GM18868 (cell line): ENCODE measurements around the gene ARHGAP10.
"Not testable (repeated sequence)": the region's sequence is repeated elsewhere in the genome, so short reads cannot be mapped to it uniquely, and the experiment has no call there.

ENCODE experiments used
- ATAC-seq: cut with Tn5 transposase; IDR thresholded peaks from one replicate; pipeline ENCODE4 v1.9.1; 2021; ENCODE audit warnings: mild to moderate bottlenecking, moderate library complexity; ENCODE audit not compliant: unreplicated experiment

The ARHGAP10 gene

DNA sequence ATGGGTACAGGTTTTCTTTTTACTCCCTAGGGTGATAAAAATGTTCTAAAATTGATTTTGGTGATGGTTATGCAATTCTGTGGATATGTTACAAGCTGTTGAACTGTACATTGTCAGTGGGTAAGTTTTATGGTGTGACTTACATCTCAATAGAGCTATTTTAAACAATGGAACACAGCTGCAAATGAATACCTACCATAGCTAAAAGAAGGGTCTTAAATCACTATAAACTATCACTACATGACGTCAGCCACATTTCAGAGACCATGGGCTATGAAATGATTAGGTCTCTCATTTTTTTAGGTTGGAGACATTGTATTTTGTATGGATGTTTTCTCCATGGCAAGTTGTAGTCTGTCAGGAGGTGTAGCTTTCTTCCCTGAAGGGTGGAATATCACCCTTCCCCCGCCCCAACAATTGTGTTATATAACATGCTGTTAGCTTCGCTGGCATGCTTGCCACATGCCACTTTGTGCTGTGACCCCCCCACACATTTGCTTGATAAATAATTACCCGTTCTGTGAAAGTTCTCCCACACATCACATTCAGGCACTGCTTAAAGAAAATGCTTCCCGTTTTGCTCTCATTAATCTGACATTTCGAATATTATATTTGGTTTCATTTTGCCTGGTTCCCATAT lies 159.7 kb downstream of the ARHGAP10 start:
- no peak for ATAC-seq

DNA sequence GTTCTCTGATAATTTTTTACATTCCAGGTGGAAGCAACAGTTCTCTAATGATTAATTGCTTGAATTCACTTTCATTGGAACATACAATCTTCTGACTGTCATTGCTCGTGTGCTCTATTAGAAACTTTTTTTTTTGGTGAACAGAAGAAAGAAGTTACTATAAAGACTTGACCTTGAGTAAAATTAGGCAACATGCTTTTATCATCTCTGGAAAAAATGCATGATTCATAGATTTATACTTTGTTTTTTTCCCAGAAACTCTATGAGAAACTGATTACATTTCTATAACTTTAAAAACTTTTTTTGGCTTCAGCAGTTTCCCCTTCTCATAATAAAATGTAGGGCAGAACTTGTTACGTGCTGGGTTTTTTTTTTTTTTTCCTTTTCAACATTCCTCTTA lies 167.6 kb downstream of the ARHGAP10 start:
- no peak for ATAC-seq

DNA sequence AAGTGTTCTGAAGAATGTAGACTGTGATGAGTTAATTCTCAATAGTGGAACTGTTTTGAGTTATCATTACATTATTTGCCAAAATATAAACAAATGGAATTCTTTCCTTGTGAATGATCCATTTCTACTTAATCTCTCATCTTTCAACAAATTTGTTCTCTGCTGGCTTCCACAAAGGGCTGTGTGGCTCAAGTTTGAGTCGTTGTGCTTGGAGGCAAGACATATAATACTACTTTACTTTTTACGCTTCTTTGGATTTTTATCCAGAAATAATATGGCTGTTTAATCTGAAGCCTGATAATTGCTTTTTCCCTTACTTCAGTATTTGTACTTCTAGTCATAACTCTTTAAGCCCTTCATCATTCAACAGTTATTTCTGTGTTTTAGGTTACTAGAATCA lies 169.5 kb downstream of the ARHGAP10 start:
- no peak for ATAC-seq

DNA sequence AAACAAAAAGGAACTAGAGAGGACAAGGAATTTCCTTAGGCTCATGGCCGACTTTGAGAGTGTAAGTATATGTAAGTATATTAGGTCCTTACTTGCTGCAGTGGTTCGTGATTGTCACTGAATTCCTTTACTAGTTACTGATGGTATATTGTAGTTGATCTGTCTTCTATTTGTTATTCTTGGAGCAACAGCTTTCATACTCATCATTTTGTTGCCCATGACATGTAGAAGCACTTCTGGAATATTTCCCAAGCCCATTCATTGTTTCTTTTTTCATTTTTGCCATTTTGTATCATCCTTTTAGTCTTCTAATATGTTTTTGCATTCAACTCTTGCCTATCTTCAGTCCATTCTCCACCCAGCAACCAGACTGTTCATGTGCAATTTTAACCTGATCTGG lies 170.0 kb downstream of the ARHGAP10 start:
- ATAC-seq: no peak

DNA sequence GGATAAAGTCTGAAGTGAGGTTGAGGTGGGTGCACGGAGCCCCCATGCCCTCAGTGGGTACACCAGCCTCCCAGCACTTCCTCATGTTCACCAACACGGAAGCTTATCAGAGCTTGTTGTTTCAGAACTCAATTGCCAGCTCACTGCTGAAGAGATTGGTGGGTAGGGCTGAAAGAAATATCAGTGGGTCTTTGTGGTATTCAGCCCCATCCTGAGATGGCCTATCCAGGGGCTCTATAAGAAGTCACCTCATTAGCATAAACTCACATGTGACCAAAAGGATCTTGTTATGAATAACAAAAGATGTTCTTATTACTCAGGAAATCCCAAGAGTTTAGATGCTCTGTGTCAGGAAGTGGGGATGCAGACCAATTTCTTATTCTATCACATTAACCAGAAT lies 177.3 kb downstream of the ARHGAP10 start:
- ATAC-seq: no peak

DNA sequence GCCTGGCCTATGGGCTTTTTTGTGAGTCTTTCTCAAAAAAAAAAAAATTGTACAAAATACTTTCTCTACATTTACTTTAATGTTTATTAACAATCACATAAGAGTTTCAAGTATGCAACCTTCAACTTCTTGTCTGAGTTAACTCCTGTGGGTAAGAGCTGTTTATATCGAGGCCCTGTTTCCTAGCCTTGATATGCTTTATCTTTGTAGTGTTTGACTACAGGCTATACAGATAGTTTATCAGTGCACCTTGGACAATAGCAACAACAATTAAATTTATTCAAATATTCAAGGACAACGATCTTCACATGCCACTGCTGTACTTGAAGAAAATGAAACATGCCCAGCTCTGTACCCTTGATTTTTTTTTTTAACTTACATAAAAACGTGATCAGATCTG lies 178.4 kb downstream of the ARHGAP10 start:
- no peak for ATAC-seq

DNA sequence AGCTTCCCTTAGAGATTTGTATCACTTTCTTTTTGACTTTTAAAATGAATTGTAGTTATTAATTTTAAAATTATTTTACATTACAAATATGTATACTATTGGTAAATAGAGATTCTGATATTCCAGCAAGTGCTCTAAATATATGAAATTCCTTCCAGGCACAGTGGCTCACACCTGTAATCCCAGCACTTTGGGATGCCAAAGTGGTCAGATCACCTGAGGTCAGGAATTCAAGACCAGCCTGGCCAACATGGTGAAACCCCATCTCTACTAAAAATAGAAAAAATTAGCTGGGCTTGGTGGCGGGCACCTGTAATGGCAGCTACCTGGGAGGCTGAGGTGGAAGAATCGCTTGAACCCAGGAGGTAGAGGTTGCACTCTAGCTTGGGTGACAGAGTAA lies 180.2 kb downstream of the ARHGAP10 start:
- not testable (repeated sequence) for ATAC-seq

DNA sequence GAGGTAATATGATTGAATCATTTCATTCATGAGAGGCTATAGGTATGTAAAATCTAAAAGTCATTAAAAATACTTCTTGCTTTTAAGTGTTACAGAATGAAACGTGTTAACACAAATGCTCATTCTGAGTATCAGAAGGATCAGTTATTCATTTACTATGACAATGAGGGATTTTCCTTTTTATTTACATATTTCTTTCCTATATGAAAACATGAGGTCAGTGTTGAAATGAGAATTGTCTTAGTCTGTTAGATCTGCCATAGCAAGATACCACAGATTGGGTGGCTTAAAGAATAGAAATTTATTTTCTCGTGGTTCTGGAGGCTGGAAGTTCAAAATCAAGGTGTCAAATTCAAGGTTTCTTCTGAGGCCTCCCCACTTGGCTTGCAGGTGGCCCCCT lies 181.2 kb downstream of the ARHGAP10 start:
- no peak for ATAC-seq

DNA sequence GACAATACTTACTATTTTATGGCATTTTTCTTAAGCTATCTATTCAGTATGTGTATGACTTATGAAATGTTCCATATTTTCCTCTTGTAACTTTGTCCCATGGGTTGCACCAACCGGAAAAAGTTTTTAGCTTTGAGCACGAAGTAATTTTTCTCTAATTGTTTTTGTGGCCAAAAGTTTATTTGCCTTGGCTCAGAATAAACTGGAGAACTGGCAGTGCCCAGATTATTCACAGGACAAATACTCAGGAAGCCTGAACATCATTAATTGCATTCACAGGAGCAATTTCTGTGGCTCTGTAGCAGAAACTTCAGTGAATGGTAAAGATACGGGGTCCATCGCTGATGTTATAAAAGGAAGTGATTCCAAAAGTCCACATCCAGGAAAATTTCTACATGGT lies 184.5 kb downstream of the ARHGAP10 start:
- ATAC-seq: no peak

DNA sequence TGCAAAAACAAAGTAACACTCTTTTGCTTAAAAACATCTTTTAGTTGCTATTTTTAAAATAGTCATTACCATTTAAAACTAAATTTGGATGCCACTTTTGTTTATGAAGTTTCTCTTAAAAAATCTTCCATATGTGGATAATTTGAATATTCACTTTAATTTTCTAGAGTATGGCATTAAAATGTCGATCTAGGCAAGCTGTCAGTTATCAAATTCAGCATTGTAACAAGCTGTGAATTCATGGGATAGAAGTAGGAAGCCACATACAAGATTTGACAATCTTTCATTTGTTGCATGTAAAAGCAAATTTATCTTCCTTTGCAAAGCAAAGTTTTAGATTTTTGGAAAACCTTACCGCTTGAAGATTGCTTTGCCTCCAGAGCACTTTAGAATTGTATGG lies 191.5 kb downstream of the ARHGAP10 start:
- ATAC-seq: no peak

DNA sequence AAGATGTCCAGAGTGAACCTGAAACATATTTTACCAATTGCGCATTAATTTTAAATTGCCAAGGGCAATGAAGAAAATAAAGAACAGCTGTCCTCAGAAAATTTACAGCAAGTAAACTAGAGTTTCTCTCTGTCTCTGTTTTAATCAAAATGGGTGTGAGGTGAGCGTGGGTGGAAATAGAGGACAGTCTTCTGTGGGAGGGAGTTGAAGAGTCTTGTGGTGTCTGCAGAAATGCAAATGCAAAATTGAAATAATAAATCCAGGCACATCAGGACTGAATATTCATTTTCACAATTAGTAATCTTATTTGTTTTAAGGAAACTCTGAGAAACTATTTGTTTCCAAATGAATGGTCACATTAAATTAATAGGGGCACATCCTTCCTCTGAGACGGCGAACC lies 192.0 kb downstream of the ARHGAP10 start:
- peak; percentile 49 for ATAC-seq

DNA sequence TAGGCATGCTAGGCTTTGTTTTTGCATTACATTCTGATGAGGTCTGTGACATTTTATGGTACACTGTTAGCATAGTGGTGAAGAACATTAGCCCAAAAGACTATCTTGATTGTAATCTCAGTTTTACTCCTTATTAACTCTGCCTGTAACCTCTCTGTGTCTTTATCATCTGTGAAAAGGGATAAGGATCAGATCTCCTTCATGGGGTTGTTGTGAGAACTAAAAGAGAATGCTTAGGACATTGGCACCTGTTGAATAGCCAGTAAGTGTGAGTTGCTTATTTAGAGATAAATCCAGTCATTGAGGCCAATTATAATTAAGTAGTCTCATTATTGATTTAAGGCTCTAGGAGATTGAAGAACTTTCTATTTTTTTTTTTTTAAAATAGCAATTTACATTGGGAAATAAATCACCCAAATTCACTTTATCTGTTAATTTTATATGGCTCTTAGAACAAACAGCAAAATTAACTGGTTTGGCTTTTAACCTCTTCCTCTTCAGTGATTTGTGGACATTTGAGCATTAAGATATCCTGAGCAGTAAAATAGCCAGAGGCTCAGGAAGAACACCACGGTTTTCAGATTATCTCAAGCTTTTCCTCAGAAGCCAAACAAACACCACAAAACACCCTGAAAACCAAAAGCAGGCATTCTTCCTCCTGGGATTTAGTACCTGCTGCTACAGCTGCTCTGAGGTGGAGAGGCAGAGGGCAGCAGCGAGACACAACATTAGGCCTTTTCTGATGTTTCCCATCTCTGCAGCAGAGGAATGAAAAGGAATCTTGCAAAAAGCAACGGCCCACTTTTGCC lies 192.9 kb downstream of the ARHGAP10 start:
- ATAC-seq: no peak

DNA sequence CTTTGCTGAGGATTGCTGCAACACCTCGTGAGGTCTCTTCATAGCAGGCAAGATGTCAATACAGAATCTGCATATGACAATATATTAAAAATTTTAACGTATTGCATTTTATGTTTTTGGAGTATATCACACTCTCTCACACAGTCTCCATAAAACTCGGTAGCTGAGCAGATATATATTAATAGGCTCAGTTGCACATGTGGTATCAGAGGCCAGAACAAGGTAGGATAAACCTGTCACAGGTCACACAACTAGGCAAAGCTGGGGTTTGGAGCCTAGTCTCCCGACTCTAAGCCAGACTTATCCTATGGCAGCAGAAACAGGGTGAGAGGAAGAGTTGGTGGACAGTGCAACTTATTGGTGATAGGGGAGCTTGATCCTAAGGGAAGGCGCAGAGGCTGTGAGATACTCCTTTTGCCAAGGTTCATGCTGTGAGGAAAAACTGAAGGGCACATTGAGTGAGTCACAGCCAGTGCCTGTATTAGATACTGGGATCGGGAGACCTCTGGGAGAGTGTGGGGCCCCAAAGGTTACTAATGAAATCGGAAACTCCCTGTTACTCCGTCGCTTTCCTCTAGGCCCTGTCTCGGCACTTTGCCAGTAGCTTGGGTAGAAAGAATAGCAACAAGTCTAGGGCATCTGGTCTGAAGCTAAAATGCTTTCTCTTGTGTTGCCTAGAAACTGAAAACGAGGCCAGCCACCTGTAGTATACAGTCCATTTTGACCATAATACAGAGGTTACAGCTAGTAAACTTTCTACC lies 195.7 kb downstream of the ARHGAP10 start:
- no peak for ATAC-seq

DNA sequence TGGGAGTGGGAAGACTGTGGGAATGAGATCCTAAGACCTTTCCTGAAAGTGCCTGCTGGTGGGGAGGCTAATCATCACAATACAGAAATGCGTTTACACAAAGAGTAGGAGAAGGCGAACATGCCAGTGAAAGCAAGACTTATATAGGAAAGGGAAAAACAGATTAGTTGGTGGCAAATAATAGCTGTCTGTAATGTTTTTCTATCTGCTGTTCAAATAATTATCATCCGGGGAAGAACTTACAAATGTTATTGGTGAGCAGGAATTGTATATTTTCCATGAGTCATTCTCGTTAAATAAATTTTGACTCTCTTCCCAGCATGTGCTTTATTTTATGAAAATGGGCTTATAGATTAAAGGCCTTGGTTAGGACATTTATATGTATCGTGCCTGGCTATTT lies 196.5 kb downstream of the ARHGAP10 start:
- ATAC-seq: no peak

DNA sequence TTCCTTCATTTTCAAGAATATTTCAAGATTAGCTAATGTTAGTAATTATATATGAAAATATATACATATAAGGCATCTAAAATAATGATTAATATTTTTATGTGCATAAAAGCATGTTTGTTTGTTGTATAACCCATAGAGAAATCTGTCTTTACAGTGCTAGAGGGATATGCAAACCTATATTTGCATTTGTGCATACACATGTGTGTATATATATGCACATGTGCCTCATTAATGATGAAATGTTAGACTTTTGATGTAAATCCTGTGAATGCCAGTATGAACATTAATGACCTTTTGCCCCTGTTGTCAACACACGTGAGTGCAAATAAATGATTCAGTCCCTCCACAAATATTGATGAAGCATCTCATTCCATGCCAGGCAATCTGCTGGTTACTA lies 197.9 kb downstream of the ARHGAP10 start:
- ATAC-seq: no peak

DNA sequence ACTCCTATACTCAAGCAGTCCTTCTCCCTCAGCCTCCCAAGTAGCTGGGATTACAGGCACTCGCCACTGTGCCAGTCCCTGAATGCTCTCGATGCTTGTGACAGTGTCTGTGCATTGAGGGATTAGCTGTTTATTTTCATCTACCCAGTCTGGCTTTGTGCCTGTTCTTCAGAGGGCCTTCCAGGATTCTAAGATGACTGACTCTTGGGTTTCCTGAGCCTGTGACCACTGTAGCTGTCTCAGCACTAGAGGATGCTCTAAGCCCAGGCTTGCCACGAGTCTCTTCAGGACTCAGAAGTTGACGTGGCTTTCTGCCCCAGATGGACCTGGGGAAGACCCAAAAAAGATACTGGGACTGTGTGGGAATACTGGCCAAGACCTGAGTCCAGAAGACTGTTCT lies 201.4 kb downstream of the ARHGAP10 start:
- ATAC-seq: no peak

DNA sequence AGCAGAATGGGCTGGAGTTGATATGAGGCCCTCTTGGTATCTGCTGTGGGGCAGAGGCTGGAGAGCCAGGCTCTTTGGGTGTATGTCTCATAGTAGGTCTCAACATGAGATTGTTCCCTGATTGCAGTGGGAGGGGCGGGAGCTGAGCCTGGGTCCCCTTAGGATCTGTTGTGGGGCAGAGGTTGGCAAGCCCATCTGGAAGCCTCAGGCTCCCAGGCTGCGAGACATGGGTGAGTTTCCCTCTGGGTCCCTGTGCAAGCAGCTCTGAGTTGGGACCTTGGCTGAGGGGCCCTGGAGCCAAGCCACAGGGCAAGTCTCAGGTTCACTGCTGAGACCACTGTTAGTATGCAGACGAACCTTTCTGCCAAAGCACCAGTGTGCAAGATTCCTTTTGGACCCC lies 201.9 kb downstream of the ARHGAP10 start:
- no peak for ATAC-seq

DNA sequence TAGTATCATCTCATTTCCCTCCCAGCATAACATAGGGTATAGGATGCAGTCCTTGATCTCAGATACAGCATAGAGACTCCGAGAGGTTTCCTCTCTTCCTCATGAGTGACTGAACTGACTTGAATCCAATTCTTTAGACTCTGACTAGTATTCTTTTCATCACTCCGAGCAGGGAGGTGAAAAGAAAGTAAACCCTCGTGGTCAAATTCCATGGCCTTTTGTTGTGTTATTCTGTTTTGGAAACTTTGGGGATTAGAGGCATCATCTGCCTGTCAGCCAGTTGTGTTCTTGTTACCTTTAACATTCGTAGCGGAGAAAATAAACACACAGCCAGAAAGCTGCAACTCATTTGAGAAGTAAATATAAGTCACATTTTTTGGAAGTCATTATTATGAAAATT lies 206.6 kb downstream of the ARHGAP10 start:
- no peak for ATAC-seq

DNA sequence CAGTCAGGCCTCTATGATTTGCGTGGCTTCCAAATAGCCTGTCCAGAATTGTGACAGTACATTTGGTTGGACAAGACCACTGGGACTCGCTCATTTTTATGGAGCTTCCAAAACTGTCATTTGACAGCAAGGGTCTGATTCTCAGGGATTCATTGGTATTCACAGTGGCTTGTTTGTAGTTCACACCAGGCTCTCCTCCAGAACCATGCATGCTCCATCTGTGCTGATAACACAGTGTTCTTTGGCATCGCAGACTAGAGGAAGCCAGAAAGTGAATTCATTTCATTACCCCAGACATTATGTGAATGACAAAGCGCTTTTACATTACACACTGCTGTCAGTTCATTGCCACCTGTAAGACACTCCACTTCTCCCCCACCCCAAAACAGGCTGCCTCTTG lies 208.3 kb downstream of the ARHGAP10 start:
- ATAC-seq: no peak

DNA sequence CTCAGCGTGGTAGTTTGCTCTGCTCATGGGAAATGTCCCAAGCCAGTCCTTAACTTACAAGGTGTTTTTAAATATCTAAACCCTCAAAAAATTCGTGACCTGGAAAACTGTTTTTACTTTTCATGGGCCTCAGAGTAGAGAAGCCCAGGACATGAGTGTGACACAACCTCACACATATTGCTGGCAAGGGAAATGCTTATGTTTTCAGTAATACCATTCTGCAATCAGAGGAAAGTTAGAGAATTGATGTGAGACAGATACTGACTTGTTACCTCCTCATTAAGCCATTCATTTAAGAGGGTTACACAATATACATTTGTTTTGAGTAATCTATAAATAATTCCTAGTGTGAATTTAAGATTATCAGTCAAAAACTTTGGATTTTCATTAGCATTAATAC lies 209.5 kb downstream of the ARHGAP10 start:
- ATAC-seq: no peak

DNA sequence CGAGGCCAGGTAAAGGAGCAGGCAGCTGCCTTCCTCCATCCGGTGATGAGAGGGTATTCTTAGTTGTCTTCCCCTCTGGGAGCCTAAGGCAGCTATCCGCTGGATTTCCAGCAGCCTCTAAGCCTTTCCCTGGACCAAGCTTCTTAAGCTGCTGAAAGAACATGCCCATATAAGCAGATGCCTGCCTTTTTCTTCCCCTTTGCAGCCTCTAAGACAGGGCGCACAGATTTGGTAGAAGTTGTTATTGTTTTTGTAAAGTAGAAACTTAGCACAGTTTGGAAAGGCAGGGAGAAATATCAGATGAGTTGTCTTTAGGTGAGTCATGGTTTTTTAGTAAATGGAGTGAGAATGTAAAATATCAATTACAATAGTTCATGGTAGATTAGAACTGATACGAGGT lies 210.8 kb downstream of the ARHGAP10 start:
- peak; percentile 36 for ATAC-seq

DNA sequence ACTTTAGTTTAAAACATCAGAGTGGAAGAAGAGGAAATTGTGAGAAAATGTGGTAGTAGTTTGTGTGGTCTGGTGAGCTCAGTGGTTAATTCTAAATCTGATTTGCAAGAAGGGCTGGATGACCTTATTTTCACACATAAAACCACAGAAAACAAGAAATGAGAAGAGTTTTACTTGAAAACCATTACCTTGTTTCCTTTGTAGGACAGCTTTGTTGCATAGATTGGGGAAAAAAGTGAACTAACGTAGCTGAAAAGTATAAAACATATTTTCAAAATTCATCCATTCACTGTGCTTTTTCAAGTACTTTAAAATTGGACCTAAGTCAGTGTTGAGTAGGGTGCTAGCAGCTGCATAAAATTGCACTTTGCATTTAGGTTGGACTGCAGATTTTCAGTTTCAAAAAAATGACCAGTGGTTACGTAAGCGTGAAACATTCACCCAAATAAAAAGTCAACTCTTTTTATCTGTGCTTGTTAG lies 211.3 kb downstream of the ARHGAP10 start:
- peak; percentile 87 for ATAC-seq
